CD4-positive, alpha-beta T cell (primary cell): Measurements from ENCODE around the gene MCC. TPM values are rescaled to one million over a fixed set of nuclear protein-coding genes. Genes with fewer than 3 reads are reported as not detected.

Experiments
- ATAC-seq: fragments of 200-7000 bp; cut with Tn5 transposase; one replicate; pipeline ENCODE4 v1.10.0; 2022; ENCODE audit warnings: mild to moderate bottlenecking; ENCODE audit not compliant: poor library complexity
- CTCF ChIA-PET: fragments of 350-600 bp; sonication (Branson Sonifier 250); formaldehyde crosslinking; loops from one replicate; lab custom pipeline; 2021; ENCODE audit warnings: antibody characterized with exemption, inconsistent platforms; lab: Charles Lee
- POLR2A ChIA-PET: fragments of 350-600 bp; sonication (Branson Sonifier 250); formaldehyde crosslinking; loops from one replicate; lab custom pipeline; 2021; ENCODE audit warnings: antibody characterized with exemption, inconsistent platforms; lab: Charles Lee
- DNase-seq, 14 experiments: peaks; one replicate each; pipeline ENCODE4 v3.0.0-alpha.2; 2013 to 2020; ENCODE audit warnings: mixed read lengths in 2 of 14
- H3K27ac ChIP-seq, 2 donors: one replicate each; pipeline versions ENCODE4 v1.5.1 to v1.7.0; 2013; ENCODE audit warnings: low read length in 2 of 2, low read depth in 1 of 2, mild to moderate bottlenecking in 1 of 2
- H3K27me3 ChIP-seq, 2 experiments: 1 replicate in 1 of 2; 2 replicates in 1 of 2; pipeline versions ENCODE4 v1.6.1 to v1.7.0; 2013; ENCODE audit warnings: low read length in 2 of 2, control low read depth in 1 of 2, mild to moderate bottlenecking in 1 of 2, moderate library complexity in 1 of 2; ENCODE audit not compliant: insufficient read depth in 2 of 2, control insufficient read depth in 1 of 2
- H3K36me3 ChIP-seq: one replicate; pipeline ENCODE4 v1.6.1; 2013; ENCODE audit warnings: low read length, control low read depth; ENCODE audit not compliant: insufficient read depth
- H3K4me1 ChIP-seq: one replicate; pipeline ENCODE4 v1.6.1; 2013; ENCODE audit warnings: low read length, control low read depth; ENCODE audit not compliant: insufficient read depth
- H3K4me3 ChIP-seq: one replicate; pipeline ENCODE4 v1.5.1; 2013; ENCODE audit warnings: mild to moderate bottlenecking, low read length, moderate library complexity
- H3K9me3 ChIP-seq, 2 experiments: 1 replicate in 1 of 2; 2 replicates in 1 of 2; pipeline versions ENCODE4 v1.6.1 to v1.7.0; 2013; ENCODE audit warnings: low read length in 2 of 2, mild to moderate bottlenecking in 2 of 2, control low read depth in 1 of 2, moderate library complexity in 1 of 2; ENCODE audit not compliant: control insufficient read depth in 1 of 2, insufficient read depth in 1 of 2
- H3K27ac Mint-ChIP-seq: one replicate; pipeline ENCODE4 v1.8.0; 2020; ENCODE audit warnings: mixed read lengths
- H3K27me3 Mint-ChIP-seq: one replicate; pipeline ENCODE4 v1.8.0; 2021; ENCODE audit warnings: mixed read lengths
- H3K36me3 Mint-ChIP-seq: one replicate; pipeline ENCODE4 v1.8.0; 2021; ENCODE audit warnings: low read depth, mixed read lengths
- H3K4me1 Mint-ChIP-seq: one replicate; pipeline ENCODE4 v1.8.0; 2021; ENCODE audit warnings: low read depth, mixed read lengths
- H3K4me3 Mint-ChIP-seq: one replicate; pipeline ENCODE4 v1.8.0; 2020; ENCODE audit warnings: mild to moderate bottlenecking, mixed read lengths
- H3K9me3 Mint-ChIP-seq: one replicate; pipeline ENCODE4 v1.8.0; 2020; ENCODE audit warnings: mixed read lengths
- intact Hi-C, 2 experiments: fragments of 100-400 bp; cut with DNase I in 1 of 2; cut with micrococcal nuclease in 1 of 2; formaldehyde crosslinking; loops; one replicate each; pipeline versions ENCODE4 v1.15.1 to v1.9.0; 2023 to 2025; cut with DNase I, micrococcal nuclease
- total RNA-seq, 174 experiments: library from RNA in 2 of 174; stranded (reverse) in 2 of 174; gene quantifications; one replicate each; pipeline ENCODE4 v1.2.3 and lab custom pipeline; 2021 to 2026
- TF ChIP-seq, protein P1 (sequence below): fragments of 200-600 bp; IDR thresholded peaks from one replicate; pipeline ENCODE4 v1.8.0; 2022; ENCODE audit warnings: antibody characterized with exemption, mild to moderate bottlenecking

Gene MCC
- total RNA-seq, 2 experiments from 2014 or later, result 3.2 to 3.3 TPM

GRCh38 chr5:113223831-113224604 lies 264.2 kb downstream of the MCC start:
- intact Hi-C loops, result no loop called here
- Mint-ChIP-seq H3K9me3 (no peaks in the 10 kb centered on the region), H3K4me1 (no peaks in the 10 kb centered on the region), H3K27ac (no peak overlapping the region), H3K4me3 (no peak overlapping the region), H3K27me3 (peaks cover 6% of the 10 kb centered on the region), H3K36me3 (no peaks in the 10 kb centered on the region)
- ATAC-seq (no peak), DNase-seq (no peak)
- ChIA-PET CTCF (no interaction called here), POLR2A (interaction anchor here (0.8 kb wide), 1 partner anchor 124 kb away, joined by 3 read pairs; no protein-coding TSS in a partner anchor)
- Histone ChIP-seq H3K4me3 (no peak overlapping the region), H3K27me3 (no peaks in the 10 kb centered on the region), H3K36me3 (no peaks in the 10 kb centered on the region), H3K4me1 (no peaks in the 10 kb centered on the region), H3K27ac (no peak overlapping the region), H3K9me3 (no peaks in the 10 kb centered on the region)
- TF ChIP-seq, protein P1, sequence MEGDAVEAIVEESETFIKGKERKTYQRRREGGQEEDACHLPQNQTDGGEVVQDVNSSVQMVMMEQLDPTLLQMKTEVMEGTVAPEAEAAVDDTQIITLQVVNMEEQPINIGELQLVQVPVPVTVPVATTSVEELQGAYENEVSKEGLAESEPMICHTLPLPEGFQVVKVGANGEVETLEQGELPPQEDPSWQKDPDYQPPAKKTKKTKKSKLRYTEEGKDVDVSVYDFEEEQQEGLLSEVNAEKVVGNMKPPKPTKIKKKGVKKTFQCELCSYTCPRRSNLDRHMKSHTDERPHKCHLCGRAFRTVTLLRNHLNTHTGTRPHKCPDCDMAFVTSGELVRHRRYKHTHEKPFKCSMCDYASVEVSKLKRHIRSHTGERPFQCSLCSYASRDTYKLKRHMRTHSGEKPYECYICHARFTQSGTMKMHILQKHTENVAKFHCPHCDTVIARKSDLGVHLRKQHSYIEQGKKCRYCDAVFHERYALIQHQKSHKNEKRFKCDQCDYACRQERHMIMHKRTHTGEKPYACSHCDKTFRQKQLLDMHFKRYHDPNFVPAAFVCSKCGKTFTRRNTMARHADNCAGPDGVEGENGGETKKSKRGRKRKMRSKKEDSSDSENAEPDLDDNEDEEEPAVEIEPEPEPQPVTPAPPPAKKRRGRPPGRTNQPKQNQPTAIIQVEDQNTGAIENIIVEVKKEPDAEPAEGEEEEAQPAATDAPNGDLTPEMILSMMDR, result no peak

DNA sequence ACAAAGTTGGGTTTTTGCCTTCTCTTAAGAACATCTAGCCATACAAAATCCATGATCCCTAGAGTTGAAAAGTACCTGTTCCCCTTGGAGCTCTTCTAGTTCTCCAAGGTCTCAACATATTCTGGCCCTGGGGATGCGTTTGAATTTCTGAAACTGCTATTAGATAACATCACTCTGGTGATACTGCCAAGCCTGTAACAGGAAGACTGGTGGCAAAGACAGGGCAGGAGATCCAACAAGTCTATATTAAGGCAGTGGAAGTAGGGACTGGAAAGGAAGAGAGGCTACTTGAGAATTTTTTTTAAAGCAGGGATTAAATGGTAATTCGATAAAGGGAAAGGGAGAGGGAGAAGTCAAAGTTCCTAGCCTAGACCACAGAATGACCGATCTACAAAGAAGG lies 264.9 kb downstream of the MCC start:
- H3K4me3 ChIP-seq, result no peak overlapping the region
- intact Hi-C loops, result no loop called here
- H3K27me3 ChIP-seq, result no peaks in the 10 kb centered on the region
- no peak for DNase-seq
- H3K27ac Mint-ChIP-seq, result no peak overlapping the region
- no peaks in the 10 kb centered on the region for H3K9me3 Mint-ChIP-seq
- no peaks in the 10 kb centered on the region for H3K9me3 ChIP-seq
- peaks cover 6% of the 10 kb centered on the region for H3K27me3 Mint-ChIP-seq
- no peaks in the 10 kb centered on the region for H3K4me1 ChIP-seq
- H3K36me3 Mint-ChIP-seq, result no peaks in the 10 kb centered on the region
- ATAC-seq, result no peak
- no peaks in the 10 kb centered on the region for H3K4me1 Mint-ChIP-seq
- H3K4me3 Mint-ChIP-seq, result no peak overlapping the region
- H3K27ac ChIP-seq, result no peak overlapping the region
- no peaks in the 10 kb centered on the region for H3K36me3 ChIP-seq
- TF ChIP-seq, protein P1, result no peak
- ChIA-PET CTCF (no interaction called here), POLR2A (no interaction called here)

- Mint-ChIP-seq H3K27ac (no peak overlapping the region), H3K36me3 (no peaks in the 10 kb centered on the region), H3K27me3 (peaks cover 6% of the 10 kb centered on the region), H3K9me3 (no peaks in the 10 kb centered on the region), H3K4me1 (no peaks in the 10 kb centered on the region), H3K4me3 (no peak overlapping the region)
- CTCF ChIA-PET, result no interaction called here
- Histone ChIP-seq H3K4me3 (no peak overlapping the region), H3K36me3 (no peaks in the 10 kb centered on the region), H3K27me3 (no peaks in the 10 kb centered on the region), H3K4me1 (no peaks in the 10 kb centered on the region), H3K9me3 (no peaks in the 10 kb centered on the region), H3K27ac (no peak overlapping the region)
- intact Hi-C loops, result no loop called here
- DNase-seq, result no peak
- TF ChIP-seq, protein P1, result no peak
- ATAC-seq, result no peak
- POLR2A ChIA-PET, result interaction anchor here (0.6 kb wide), 1 partner anchor 225 kb away, joined by 3 read pairs; no protein-coding TSS in a partner anchor
These were observed 266.7 kb downstream of the MCC start for GRCh38 chr5:113221294-113222176.
